ENCODE results near the gene ABCC2.
"Not testable (repeated sequence)": the region's sequence is repeated elsewhere in the genome, so short reads cannot be mapped to it uniquely, and the experiment has no call there.

Gene ABCC2

DNA sequence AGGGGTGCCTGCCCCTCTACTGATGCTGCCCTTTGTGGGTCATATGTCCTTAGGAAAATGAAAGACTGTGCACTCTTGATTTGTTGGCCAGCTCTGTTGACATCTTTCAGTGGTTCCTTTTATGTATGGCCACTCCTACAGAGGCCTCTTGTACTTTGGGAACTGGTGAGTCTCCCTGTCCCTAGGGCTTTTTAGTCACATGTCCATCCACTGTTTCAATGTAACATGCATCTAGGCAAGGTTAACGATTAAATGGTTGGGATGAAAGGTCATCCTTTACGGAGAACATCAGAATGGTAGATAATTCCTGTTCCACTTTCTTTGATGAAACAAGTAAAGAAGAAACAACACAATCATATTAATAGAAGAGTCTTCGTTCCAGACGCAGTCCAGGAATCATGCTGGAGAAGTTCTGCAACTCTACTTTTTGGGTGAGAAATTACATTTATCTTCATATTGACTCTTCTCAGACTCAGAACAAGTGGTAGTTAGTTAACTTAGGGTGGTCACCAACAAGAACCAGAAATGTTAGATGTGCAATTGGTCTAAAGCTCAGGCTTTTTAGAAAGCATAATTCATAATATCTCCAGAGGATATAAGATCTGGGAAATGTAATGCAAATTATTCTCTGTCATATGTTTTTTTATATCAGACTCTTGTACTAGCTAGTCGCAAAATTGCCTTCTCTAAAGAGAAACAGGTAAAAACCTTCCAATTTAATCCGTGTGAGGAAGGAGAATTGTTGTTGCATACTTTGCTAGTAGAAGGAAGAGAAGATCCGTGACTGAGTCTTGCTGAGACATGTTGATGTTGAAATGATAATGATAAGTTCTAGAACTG, at the start of gene ABCC2:
Gene ABCC2 (plus strand): TSS at position 194 of the 840 bp plus-strand sequence. CDS start 205 bp downstream, at position 399.
- no peak for DNase-seq

DNA sequence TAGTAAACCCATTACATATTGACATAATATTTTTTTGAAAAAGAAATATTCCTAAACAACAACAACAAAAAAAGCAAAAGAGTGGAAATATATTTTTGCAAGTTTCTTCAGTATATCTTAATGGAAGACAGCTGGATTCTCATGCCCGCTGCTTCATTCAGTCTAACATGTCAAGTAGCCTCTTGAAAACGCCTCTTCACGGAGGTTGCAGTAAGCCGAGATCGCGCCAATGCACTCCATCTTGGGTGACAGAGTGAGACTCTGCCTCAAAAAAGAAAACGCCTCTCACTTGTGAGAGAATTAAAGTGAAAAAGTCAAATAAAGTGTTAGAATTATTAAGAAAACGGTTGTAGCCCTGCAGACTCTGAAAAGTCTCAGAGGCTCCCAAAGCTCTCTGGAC, 49.1 kb upstream of the ABCC2 start:
- no peak for DNase-seq

DNA sequence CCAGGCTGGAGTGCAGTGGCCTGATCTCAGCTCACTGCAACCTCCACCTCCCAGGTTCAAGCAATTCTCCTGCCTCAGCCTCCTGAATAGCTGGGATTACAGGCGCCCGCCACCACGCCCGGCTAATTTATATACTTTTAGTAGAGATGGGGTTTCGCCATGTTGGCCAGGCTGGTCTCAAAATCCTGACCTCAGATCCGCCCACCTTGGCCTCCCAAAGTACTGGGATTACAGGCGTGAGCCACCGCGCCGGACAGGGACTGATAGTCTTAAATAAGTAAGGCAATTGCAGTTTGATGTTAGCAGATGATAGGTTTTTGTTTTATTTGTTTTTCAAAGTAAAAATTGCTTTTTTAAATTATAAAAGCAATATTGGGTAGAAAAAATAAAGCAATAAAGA, 48.3 kb upstream of the ABCC2 start:
- DNase-seq = not testable (repeated sequence)

DNA sequence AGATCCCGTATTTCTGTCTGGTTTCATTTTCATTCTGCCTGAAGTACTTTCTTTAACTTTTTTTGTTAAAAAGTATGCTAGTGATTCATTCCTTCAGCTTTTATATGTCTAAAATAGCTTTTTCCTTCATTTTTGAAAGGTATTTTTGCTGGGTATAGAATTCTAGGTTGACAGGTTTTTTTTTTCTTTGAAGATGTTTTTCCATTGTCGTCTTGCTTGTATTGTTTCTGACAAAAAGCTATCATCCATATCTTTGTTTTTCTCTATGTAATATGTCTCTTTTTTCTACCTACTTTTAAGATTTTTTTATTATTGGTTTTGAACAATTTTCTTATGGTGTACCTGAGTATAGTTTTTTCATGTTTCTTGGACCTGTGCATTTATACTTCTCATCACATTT, 42.2 kb upstream of the ABCC2 start:
- DNase-seq = no peak

DNA sequence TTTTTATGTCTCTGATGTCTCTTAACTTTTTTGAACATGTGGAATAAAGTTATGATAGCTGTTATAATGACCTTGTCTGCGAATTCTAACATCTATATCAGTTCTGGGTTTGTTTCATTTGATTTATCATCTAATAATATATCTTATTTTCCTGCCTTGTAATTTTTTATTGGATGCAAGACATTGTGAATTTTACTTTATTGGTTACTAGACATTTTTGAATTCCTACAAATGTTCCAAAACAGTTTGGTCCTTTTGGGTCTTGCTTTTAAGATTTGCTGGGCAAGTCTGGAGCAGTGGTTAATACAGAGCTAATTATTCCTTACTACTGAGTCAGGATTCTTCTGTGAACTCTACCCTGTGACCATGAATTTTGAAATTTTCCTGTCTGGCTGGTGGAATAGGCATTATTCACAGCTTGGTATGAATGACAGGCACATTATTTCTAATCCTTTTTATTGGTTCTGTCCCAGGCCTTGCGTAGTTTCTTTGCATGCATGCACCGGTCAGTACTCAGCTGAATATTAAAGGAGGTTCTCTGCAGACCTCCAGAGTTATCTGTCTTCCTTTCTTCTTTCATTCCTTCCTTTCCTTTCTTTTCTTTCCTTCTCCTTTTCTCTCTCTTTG, 41.4 kb upstream of the ABCC2 start:
- DNase-seq = no peak

DNA sequence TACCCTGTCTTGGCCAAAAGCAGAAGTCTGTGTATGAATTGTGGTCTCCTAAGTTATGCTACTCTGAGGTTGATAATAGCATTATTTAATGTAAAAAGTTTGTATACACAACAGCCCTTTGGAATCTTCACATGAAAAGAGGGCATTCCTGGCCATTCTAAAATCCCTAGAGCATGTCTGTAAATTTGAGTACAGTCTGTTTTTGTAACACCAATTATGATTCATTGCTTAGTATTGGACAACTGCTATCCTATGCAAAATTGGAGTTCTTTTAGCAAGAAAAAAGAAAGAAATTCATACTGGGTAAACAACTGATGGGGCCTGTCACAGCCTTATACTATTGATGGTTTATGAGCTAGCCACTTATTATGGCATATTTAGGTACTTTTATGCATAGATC, 40.2 kb upstream of the ABCC2 start:
- no peak for DNase-seq

DNA sequence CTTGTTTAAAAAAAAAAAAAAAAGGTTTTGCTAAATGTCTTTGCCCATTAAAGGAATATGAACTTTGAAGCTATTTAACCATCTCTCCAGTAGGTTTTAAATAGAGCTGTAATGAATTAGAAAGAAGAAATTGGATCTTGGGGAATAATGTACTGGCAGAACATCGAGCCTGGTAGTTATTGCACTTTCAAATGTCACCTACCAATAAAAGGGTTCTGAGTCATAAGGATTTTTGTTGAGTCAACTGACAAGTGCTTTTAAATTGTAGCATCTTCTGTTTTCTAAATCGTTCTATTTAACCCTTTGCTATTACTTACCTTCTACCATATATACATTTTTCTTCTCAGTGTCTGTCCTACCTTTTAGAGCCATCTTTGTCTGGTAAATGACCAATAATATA, 39.7 kb upstream of the ABCC2 start:
- no peak for DNase-seq

DNA sequence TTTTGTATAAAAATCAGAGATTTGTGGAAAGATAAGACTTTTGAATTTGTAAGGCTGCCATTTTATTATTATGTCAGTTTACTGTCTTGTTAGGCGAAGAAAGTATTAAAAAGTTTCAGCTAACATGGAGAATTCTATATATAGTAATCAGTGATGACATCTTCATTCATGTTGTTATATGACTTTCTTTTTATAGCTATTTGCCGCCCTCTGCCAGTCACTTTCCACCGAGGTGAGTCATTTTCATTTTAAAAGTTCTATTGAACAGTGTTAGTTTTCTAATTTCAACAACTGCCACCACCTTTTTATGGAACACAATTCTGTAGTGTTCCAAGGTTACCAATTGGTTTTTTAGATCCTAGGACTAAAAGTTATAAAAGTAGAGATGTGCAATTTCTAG, 38.6 kb upstream of the ABCC2 start:
- DNase-seq = no peak

DNA sequence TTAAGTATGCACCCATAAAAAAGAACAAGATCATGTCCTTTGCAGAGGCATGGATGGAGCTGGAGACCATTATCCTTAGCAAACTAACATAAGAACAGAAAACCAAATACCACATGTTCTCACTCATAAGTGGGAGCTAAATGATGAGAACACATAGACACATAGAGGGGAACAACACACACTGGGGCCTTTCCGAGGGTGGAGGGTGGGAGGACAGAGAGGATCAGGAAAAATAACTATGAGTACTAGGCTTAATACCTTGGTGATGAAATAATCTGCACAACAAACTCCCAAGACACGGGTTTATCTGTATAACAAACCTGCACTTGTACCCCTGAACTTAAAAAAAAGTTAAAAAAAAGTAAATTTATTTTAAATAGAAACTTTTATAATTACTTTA, 36.3 kb upstream of the ABCC2 start:
- not testable (repeated sequence) for DNase-seq

DNA sequence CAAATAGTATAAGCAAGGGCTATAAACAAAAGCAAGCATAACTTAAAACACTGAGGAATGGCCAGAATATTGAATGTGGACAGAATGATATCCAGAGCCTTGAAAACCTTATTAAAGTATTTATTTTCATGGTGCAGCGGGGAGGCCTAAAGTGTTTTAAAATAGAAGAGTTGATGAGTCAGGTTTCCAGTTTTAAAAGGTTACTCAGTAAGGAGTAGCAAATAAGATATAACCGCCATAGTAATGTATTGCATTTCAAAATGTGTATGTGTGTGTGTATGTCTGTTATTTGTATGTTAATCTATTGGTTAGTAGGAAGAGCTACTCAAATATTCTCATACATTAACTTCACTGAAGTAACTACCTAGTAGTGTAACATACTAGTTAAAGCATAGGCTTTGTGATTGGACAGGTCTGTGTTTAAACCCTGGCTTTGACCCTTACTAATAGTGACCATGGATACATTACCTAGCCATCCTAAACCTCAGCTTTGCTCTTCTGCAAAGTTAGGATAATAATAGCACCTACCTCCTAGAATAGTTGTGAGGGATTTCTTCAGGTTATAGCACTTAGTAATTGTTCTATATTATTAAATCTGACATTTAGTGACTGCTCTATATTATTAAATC, 33.5 kb upstream of the ABCC2 start:
- DNase-seq = no peak

DNA sequence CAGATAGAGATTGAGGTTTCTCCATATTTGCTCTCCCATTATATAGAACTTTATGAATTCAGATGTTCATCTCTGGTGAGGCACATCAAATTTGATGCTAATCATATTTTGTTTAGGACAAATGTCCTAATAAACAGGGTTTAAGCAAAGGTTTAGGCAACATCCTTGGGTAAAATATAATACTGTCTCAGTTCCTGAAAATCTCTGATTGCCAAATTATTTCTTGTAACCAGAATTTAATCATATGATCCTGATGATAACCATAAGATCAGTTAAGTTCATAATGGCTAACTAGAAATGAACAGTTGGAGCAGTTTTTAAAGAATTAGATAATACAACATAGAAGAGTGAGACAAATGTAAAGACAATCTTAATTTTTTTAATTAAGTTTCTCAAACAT, 31.8 kb upstream of the ABCC2 start:
- no peak for DNase-seq

DNA sequence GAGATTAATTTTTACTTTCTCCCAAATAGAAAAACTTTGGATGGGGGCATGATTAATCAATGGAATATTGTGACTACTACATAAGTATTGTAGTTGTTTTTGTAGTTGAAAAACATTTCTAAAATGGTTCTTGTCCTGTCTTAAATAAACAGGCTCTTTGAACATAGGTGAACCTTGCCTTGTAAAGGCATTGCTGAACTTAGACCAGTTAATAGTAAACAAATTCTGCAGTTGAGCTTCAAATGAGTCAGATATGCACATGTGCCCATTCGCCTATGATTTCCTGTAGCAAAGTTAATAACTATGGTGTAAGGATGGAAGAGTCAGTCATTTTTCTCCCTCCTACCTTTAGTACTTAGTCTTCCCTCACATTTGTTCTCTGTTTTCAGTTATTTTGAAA, 27.8 kb upstream of the ABCC2 start:
- no peak for DNase-seq

DNA sequence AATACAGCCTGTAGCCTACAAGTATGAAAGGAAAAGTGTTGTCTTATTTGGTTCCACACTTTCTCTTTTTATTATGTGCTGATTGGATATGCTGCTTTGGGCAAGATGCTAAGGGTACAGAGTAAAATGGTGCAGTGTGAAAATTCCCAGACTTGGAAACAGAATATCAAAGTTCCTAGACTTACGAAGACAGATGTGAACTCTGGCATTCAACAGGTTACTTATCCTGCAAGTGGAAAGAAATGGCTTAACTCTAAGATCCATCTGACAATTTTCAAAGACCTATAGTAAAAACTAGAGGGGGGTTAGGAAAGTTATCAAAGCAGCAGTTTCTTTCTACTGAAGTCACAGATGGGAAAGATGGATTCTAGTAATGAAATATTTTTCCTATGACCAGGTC, 26.3 kb upstream of the ABCC2 start:
- DNase-seq = no peak

DNA sequence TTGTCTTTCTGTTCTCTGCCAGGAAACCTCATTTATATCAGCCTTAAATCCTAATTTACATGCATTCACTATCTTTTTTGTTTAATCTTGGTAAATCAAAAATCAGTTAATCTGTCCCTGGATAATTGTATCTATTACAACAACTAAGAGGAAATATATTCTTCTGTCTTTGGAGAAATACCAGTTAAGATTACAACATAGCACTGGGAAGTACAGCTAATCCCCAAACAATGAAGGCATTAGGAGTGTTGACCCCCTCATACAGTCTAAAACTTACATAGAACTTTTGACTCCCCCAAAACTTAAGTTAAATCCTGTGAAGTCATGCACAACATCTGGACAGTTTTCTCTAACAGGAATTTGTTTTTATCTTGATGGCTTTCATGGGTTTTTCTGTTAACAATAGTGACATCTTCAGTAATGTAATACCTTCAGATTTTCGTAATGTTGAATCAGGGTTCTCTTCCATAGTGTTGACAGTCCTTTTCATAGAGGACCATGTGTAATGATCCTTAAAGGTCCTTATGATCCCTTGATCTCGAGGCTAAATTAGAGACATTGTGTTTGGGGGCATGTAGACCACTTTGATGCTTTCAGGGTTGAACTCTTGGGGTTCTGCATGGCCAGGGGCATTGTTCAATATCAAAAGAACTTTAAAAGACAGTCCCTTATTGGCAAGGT, 24.1 kb upstream of the ABCC2 start:
- DNase-seq = no peak

DNA sequence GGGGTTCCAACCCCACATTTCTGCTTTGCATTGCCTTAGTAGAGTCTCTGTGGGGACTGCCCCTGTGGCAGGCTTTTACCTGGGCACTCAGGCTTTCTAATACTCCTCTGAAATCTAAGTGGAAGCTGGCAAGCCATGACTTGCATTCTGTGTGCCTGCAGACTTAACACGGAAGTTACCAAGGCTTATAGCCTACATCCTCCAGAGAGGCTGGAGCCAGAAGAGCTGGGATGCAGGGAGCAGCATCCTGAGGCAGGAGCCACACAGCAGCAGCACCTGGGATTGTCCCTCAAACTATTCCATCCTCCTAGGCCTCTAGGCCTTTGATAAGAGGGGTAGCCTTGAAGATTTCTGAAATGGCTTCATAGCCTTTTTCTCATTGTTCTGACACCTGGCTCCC, 22.1 kb upstream of the ABCC2 start:
- no peak for DNase-seq

DNA sequence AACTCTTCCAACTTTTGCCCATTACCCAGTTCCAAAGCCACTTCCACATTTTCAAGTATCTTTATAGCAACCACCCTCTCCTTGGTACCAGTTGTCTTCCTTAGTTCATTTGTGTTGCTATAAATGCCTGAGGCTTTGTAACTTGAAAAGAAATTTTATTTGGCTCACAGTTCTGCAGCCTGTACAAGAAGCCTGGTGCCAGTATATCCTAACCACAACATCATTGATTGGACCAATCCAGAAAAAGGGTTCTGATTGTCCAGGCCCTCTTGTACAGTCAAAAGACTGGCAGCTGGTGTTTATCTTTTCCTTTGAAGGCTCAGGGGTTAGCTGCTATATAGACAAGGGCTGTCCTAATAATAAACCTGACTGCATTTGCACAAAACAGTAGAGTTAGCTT, 21.1 kb upstream of the ABCC2 start:
- DNase-seq = no peak

DNA sequence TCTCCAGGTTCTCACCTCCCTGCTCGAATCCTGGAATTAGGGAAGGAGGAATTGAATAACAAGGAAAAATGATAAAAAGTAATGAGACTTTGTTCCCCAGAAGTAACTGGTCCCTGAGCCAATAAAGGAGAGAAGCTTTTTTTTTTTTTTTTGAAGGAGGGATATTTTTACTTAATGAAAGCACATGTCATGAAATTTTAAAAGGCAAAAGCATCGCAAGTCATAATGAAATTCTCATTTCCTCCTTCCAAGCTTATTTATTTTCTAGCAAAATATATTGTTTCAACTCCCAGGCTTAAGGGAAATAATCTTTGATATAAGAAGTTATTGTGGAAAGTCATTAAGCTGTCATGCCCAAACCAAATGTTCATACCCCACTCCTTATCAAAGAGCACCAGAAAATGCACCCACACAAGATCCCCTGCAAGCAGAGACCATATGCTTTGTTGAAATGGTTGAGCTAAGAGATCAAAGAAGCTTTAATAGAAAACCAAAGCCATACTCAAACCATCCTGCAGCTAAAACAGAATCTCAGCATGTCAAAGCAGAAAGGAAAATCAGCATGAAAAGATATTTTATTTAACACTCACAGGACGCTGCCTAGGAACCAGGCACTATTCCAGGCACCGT, 16.7 kb upstream of the ABCC2 start:
- DNase-seq = no peak

DNA sequence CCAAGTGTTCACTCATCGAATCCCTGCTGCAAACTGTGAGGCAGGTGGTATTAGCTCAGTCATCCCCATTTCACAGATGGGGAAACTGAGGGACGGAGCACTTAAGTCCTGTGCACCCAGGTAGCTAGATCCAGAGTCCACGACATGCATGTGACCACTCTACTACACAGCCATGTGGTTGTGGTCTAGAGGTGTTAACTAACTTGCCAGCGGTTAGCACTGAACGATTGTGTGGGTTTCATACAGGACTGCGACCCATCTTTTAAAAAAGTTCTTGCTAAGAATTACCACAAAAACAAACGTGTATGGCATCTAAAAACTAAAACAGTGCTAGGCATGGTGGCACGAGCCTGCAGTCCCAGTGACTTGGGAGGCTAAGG, 16.1 kb upstream of the ABCC2 start:
- DNase-seq = no peak

DNA sequence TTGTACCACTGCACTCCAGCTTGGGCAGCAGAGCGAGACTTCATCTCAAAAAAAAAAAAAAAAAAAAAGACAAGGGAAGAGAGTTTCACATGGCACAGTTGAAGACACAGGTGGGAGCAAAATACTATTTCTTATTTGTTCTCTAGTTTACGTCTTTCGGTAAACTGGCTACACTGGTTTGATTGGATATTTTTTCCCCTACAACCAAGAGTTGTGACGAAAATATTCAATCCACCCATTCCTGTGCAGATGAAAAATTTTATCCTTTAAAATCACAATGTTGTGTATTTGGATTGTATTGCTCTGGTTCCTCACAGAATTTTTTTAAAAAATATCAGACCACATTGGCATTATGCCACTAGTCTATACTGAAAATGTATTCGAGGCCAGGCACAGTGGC, 14.5 kb upstream of the ABCC2 start:
- no peak for DNase-seq

DNA sequence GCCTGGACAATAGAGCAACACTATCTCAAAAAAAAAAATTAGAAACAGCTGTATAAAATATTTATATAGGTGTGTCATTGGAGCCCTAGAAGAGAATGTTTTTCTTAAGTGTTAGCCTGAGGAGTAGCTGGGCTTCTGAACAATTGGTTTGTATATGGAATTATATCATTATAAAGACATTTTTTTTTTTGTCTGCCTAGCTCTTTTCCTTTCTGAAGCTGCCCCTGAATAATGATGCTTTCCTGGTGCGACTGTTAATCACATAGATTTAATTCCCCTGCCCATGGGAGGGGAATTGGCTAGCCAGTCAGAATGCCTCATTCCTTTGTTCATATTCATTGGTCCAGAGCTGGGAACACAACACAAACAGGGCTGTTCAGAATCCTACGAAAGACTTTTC, 13.9 kb upstream of the ABCC2 start:
- no peak for DNase-seq

DNA sequence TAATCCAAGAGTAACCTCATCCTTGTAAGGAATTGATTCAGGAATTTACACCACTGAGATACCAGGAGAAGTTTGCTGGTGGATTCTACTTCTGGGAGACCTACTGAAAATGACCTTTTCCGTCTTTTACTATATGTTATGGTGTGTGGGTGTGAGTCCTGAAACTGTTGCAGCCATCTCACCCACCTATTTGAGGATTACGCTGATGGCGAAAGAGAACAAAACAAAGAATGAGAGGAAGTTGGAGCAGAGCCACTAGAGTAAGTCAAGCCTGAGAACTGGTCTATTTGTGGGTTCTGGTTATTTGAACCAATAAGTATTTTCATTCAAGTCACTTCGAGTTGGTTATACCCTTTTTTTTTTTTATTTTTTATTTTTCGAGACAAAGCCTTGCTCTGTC, 12.7 kb upstream of the ABCC2 start:
- DNase-seq = no peak

DNA sequence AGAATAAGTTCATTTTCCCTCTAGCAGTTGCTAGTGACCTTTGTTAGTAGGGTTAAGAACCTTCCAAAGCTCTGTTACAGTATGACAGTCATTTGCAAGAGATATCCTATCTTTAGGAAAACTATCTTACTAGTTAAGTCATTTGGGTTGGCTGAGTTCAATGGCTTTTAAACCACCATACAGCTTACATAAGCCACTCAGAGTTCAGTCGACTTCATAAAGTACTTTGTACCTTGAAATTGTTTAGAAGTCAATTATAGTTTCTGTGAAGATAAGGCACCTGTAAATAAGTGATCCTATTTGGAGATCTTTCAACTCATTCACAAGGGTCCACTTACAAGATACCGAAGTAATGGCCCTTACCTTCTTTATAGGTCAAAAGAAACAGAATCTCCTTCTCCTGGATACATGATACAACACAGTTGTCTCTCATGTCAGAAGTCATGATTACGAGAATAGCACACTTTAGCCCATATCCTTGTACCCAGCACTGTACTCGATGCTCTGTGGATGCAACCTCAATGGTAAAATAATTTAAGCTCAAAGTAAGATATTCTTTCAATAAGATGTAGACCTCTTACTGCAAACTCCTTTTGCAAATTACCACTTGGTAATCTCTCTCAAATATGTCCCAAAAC, 11.9 kb upstream of the ABCC2 start:
- DNase-seq = no peak

DNA sequence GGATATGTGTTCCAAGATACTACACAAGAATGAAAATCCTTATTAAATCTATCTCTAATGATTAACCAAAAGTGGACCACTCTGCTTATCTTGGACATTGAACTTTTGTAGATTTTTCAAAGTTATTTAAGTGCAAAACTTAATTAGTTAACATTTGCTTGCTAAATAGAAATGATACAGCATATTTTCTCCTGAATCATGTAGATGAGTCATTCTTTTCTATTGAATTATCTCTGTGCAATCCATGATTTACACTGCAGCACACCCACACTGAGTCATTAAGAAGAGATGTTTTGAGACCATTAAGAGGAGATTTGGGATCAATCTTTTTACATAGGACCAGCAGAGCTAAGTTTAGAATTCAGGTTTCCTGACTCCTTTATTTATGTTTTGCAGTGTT, 6.6 kb upstream of the ABCC2 start:
- no peak for DNase-seq

All from GF-D8 (cell line).